Measurements from ENCODE around the gene VPS54.
A peak's percentile ranks its signal among the peaks of the same experiment; 100 is the strongest.
"Not testable (repeated sequence)": the region's sequence is repeated elsewhere in the genome, so short reads cannot be mapped to it uniquely, and the experiment has no call there.

Gene VPS54

DNA sequence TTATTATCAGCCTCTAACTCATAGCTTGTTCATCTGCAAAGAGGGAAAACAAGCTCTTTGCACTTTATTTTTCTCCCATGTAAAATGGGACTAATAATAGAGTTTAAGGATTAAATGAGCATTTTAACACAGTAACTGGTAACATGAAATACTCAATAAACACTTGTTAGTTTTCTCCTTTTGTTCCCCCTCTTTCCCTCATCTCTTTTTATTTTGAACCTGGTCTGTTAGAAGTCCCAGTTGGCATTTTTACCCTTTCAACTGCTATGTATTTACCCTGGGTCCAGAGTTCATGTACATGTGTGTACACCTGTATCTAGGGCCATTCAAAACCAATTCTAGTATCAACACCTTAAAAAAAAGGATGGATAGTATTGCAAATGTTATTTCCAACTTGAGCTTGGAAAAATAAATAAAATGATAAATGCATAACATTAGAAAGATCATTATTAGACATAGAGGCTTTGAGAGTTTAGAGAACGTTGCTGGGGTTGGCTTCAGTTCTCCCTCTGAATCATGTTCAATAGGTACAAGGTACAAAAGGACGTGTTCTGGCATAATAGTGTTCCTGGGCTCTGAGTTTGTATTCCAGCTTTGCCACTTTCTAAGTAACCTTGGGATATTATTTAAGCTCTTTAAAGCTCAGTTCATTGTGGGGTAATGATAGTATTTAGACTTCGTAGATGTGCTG is 5.2 kb upstream of the VPS54 start:
- no peak for DNase-seq (ENCODE audit: low read depth in 2 of 2)

GRCh38 chr2:64023485-64024258 is 4.4 kb upstream of the VPS54 start:
- DNase-seq (ENCODE audit: low read depth in 2 of 2): no peak

DNA sequence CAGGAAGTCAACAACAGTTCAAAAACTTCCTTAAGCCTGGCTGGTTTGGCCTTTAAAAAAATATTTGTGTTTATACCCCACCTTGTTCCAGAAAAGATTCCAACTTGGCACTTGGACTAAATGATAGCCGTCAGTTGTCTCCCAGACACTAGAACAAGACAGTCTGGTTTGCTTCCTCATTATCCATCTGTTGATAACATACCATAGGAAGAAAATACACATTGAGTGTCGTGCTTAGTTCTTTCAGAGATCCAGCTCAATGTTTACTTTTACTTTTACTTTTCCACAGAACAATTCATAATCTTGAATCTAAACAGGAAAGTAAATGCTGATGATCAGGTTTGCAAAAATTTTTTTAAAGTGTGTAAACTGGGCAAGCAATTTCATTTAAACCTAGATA is 2.4 kb upstream of the VPS54 start:
- DNase-seq (ENCODE audit: low read depth in 2 of 2): no peak

DNA sequence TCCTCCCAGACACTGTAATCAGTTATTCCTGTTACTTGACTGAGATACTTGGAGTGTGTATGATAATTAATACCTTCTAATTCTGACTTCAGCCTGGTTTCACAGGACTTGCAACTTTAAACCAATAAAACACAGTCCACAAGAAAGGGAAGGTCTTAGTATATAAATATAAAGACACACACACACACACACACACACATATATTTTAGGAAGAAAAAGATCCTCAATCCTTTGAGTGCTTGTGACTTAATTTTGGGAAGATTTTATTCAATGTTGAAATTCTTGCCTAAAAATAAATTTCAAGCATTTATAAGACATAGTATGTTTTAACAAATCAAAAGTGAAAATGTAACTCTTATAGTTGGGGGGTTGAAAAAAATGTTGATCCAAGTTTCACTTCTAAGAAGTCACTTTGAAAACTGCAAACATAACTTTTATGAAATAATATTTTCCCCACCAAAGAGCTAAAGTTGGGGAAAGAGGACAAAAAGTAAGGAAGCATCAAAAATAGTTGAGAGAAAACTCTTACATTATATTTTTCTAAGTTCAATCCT is 824 bp upstream of the VPS54 start:
- no peak for DNase-seq (ENCODE audit: low read depth in 2 of 2)

- peak in 1 of 2 experiments; percentile 12 for DNase-seq (ENCODE audit: low read depth in 2 of 2)
Measured at GRCh38 chr2:64018701-64019082, 536 bp downstream of the VPS54 start.

DNA sequence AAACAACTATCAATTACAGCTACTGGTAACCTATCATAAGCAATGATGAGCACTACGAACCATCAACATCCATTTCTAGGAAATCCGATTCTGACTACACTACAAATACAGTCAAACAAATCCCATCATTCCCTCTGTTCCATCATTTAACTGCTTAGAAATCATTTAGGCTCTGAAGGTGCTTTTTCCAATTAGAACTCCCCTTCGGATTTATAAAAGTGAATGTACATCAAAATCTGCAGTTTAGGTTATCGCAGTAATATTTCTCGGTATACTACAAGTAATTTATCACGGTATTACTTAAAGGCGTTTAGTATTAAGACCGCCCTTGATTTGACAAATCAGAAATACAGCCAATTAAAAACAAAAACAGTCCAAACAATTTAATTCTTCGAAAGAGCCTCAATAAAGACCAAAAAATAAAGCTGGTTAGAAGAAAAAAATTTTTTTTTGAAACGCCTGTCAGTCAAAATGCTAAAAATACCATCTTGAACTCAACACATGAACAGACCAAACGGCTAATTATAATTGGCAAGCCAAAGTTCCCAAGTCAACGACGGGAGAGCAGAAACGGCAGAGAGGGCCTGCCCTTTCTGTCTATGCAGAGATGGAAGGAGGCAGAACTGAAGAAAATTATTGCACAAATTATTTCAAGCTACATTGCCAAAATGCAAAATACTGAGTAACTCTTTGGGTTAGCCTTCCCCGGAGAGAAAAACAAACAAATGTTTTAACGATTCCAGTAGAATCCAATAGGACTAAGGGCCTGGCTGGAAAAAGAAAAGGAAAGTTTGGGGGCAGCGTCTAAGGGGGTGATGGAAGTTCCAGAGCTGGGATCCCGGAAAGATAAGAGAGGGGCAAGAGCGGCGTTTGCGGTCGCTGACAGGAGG is 1.2 kb downstream of the VPS54 start:
- no peak for DNase-seq (ENCODE audit: low read depth in 2 of 2)

- no peak for DNase-seq (ENCODE audit: low read depth in 2 of 2)
Measured at GRCh38 chr2:64015898-64016297, 3.3 kb downstream of the VPS54 start.

GRCh38 chr2:64015391-64015790 is 3.8 kb downstream of the VPS54 start:
- DNase-seq (ENCODE audit: low read depth in 2 of 2): no peak

- no peak for DNase-seq (ENCODE audit: low read depth in 2 of 2)
Measured at GRCh38 chr2:64014628-64015027, 4.6 kb downstream of the VPS54 start.

DNA sequence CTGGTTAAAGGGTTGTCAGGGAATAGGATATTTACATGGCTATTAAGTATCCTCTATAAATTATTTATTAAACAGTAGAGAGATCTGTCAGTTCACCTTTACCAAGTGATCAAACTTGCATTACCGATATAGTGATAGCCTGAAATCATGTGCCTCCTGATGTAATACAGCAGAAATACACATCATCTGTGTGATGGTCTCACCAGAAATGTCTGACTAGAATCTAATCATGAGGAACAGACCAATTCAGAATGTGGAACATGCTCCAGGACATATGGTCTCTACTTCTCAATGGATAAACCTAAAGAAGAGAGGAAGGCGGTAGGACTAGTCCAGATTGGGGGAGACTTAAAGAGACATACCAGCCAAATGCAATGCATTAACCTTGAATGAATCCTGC is 6.2 kb downstream of the VPS54 start:
- no peak for DNase-seq (ENCODE audit: low read depth in 2 of 2)

- DNase-seq (ENCODE audit: low read depth in 2 of 2): no peak
Measured at GRCh38 chr2:64012115-64012514, 7.1 kb downstream of the VPS54 start.

- no peak for DNase-seq (ENCODE audit: low read depth in 2 of 2)
Measured at GRCh38 chr2:64008434-64009009, 10.7 kb downstream of the VPS54 start.

GRCh38 chr2:64007924-64008323 is 11.3 kb downstream of the VPS54 start:
- no peak for DNase-seq (ENCODE audit: low read depth in 2 of 2)

- no peak for DNase-seq (ENCODE audit: low read depth in 2 of 2)
Measured at GRCh38 chr2:64005707-64006356, 13.4 kb downstream of the VPS54 start.

DNA sequence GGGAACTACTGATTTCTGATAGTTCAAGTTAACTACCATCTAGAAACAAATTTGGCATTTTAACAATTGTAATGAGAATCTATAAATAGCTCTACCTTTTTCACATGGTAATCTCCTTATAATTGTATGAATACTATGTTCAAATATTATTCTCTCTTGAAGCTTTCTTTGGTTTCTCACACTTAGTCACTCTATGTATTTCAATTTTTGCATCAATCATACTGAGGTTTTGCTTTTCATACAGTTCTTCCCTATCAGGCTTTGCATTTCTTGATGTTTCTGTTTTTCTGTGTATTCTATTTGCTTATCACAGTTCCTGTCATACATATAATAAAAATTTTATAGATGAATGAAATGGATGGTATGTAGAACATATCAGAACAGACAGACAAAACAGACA is 16.0 kb downstream of the VPS54 start:
- DNase-seq (ENCODE audit: low read depth in 2 of 2): no peak

DNA sequence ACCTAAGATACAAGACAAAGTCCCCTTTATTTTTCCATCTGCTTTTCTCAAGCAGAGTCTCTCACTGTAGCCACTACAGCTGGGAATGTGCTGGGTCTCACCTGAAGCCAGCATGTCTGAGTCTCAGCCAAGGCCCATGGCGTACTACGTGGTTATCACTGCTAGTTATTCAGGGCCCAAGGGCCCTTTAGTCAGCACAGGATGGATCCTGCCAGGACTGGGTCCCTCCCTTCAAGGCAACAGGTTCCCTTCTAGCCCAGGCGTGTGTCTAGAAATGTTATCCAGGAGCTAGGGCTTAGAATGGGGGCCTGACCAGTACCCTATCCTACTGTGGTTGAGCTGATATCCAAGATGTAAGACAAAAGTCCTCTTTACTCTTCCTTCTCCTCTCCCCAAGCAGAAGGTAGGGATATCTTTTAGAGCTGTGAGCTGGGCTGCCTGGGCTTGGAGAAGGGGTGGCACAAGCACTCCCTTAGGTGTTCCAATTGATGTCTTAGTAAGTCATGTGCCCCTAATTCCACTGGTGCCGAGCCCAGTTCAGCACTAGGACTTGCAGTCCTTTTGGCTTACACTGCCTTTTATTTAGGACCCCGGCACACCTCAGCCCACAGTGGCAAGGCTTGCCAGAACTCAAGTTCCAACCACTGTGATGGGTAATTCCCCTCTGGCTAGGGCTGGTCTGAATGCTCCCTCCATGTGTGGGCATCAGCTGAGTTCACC is 17.7 kb downstream of the VPS54 start:
- no peak for DNase-seq (ENCODE audit: low read depth in 2 of 2)

- no peak for DNase-seq (ENCODE audit: low read depth in 2 of 2)
Measured at GRCh38 chr2:64000630-64001381, 18.4 kb downstream of the VPS54 start.

- DNase-seq (ENCODE audit: low read depth in 2 of 2): no peak
Measured at GRCh38 chr2:63999049-63999448, 20.2 kb downstream of the VPS54 start.

DNA sequence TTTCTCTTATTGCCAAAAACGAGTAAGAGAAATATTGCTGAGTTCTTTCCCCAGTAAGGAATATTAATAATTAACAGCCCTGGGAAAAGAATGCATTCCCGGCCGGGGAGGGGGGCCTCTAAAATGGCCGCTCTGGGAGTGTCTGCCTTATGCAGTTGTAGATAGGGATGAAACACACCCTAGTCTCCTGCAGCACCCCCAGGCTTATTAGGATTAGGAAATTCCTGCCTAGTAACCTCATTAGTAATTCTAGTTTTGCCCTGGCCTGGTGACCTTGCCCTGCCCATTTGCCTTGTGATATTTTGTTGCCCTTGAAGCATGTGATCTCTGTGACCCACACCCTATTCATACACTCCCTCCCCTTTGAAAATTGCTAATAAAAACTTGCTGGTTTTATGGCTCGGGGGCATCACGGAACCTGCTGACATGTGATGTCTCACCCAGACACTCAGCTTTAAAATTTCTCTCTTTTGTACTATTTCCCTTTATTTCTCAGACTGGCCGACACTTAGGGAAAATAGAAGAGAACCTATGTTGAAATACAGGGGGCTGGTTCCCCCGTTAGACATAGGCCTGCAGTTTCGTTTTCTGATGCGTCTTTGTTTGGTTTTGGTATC is 22.5 kb downstream of the VPS54 start:
- DNase-seq (ENCODE audit: low read depth in 2 of 2): not testable (repeated sequence)

All from fibroblast of skin of left quadriceps (primary cell).